ENCODE measurements around the gene ELFN2. TPM values are rescaled to one million over a fixed set of nuclear protein-coding genes. Genes with fewer than 3 reads are reported as not detected.
A peak's percentile ranks its signal among the peaks of the same experiment; 100 is the strongest.

ELFN2 gene
- total and polyA plus RNA-seq, 4 experiments from 2014 or later = 0.32 to 0.55 TPM; not detected in 2

DNA sequence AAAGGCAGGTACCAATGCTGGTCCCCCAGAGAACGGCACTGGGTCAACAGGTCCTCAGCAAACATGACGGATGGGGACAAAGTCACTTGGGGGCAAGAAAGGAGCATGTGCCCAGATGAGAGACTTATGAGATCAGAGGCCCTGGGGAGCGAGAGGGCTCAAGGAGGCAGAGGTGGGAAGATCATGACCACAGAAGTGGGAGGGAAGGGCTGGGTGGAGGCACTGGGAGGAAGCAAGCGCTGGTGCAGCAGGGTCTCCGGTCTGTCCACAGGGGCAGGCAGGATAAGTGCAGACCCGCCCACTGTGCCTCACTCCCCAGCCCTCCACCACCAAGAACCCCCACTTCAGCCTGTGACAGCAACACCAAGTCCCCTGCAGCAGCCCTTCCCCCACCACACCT, 10.9 kb downstream of the ELFN2 start:
- Histone ChIP-seq H3K36me3 (ENCODE audit: insufficient read depth, low read length) (no peaks in the 10 kb centered on the region), H3K9me3 (ENCODE audit: control insufficient read depth in 1 of 2, low read length in 2 of 2) (no peaks in the 10 kb centered on the region), H3K27me3 (ENCODE audit: insufficient read depth, low read length) (peaks cover 4% of the 10 kb centered on the region), H3K4me3 (ENCODE audit: low read length in 2 of 2) (no peak overlapping the region), H3K27ac (ENCODE audit: low read depth, low read length) (no peak overlapping the region), H3K4me1 (ENCODE audit: insufficient read depth, low read length) (peaks cover 15% of the 10 kb centered on the region)
- H3K27me3 Mint-ChIP-seq = peaks cover 23 to 40% of the 10 kb centered on the region in 2 donors
- ChIA-PET CTCF (ENCODE audit: partially characterized antibody) (no interaction called here), POLR2A (ENCODE audit: partially characterized antibody) (no interaction called here)
- DNase-seq = no peak
- no peak overlapping the region for H3K27ac Mint-ChIP-seq
- no peaks in the 10 kb centered on the region for H3K36me3 Mint-ChIP-seq
- H3K4me1 Mint-ChIP-seq = peaks cover 21 to 39% (median 28%) of the 10 kb centered on the region in 4 donors
- H3K4me3 Mint-ChIP-seq = peak overlapping the region in 5 of 8 donors; percentile 39 to 73 (median 62)
- peaks cover 0 to 2% (median 0%) of the 10 kb centered on the region in 8 donors for H3K9me3 Mint-ChIP-seq
- intact Hi-C loops (cut with micrococcal nuclease) = no loop called here

DNA sequence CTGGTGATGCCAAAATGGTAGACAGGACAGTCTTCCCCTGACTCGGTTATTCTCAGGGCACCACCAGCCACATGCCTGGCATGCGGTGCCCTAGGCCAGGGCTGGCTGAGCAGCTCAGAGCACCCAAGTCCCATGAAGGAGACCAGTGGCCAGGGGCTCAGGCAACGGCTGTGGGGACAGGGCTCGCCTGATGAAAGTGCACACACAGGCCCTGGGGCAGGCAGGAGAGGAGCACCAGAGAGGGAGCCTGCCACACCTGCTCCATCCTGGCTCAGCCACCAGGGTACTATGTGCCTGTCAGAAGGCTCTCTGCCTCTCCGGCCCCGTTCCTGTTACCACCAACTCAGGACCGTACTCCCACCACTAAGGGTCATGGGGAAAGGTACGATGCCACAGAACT, 12.1 kb downstream of the ELFN2 start:
- peaks cover 0 to 2% (median 0%) of the 10 kb centered on the region in 8 donors for H3K9me3 Mint-ChIP-seq
- intact Hi-C loops (cut with micrococcal nuclease) = no loop called here
- H3K27ac Mint-ChIP-seq = no peak overlapping the region
- H3K27me3 Mint-ChIP-seq = peaks cover 18 to 34% of the 10 kb centered on the region in 2 donors
- ChIA-PET POLR2A (ENCODE audit: partially characterized antibody) (interaction anchor here (1.0 kb wide), 1 partner anchor 171 kb away, joined by 3 read pairs; the partner anchor contains the start of gene RAC2), CTCF (ENCODE audit: partially characterized antibody) (no interaction called here)
- Histone ChIP-seq H3K4me3 (ENCODE audit: low read length in 2 of 2) (no peak overlapping the region), H3K4me1 (ENCODE audit: insufficient read depth, low read length) (peaks cover 10% of the 10 kb centered on the region), H3K27ac (ENCODE audit: low read depth, low read length) (no peak overlapping the region), H3K27me3 (ENCODE audit: insufficient read depth, low read length) (peaks cover 4% of the 10 kb centered on the region), H3K9me3 (ENCODE audit: control insufficient read depth in 1 of 2, low read length in 2 of 2) (no peaks in the 10 kb centered on the region), H3K36me3 (ENCODE audit: insufficient read depth, low read length) (no peaks in the 10 kb centered on the region)
- no peak for DNase-seq
- no peak overlapping the region for H3K4me3 Mint-ChIP-seq
- H3K4me1 Mint-ChIP-seq = peaks cover 17 to 34% (median 24%) of the 10 kb centered on the region in 4 donors
- no peaks in the 10 kb centered on the region for H3K36me3 Mint-ChIP-seq

DNA sequence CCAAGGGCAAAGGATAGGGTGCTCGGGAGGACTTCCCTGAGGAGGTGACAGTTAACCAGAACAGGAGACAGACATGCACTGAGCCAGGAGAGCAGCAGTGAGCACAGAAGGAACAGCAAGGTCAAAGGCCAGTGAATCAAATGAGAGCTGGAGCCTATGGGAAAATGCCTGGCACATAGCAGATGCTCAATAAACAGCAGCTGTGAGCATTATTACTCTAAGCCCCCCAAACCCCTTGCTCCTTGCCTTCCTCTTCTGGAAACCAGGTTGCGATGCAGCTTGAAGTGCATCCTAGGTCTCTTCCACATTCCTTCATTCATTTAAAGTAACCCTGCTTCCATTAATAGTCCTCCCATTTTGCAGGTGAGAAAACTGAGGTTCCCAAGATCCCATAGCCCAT, 13.0 kb downstream of the ELFN2 start:
- DNase-seq = no peak
- H3K4me3 Mint-ChIP-seq = no peak overlapping the region
- no peak overlapping the region for H3K4me3 ChIP-seq (ENCODE audit: low read length in 2 of 2)
- H3K9me3 Mint-ChIP-seq = peaks cover 0 to 2% (median 0%) of the 10 kb centered on the region in 8 donors
- ChIA-PET CTCF (ENCODE audit: partially characterized antibody) (interaction anchor here (1.1 kb wide), 1 partner anchor 16 kb away, joined by 3 read pairs; no protein-coding TSS in a partner anchor), POLR2A (ENCODE audit: partially characterized antibody) (interaction anchor here (1.0 kb wide), 1 partner anchor 170 kb away, joined by 3 read pairs; the partner anchor contains the start of gene RAC2)
- H3K36me3 Mint-ChIP-seq = no peaks in the 10 kb centered on the region
- intact Hi-C loops (cut with micrococcal nuclease) = no loop called here
- no peaks in the 10 kb centered on the region for H3K9me3 ChIP-seq (ENCODE audit: control insufficient read depth in 1 of 2, low read length in 2 of 2)
- peak overlapping the region in 1 of 7 donors; percentile 63 for H3K27ac Mint-ChIP-seq
- H3K36me3 ChIP-seq (ENCODE audit: insufficient read depth, low read length) = no peaks in the 10 kb centered on the region
- peaks cover 14 to 32% of the 10 kb centered on the region in 2 donors for H3K27me3 Mint-ChIP-seq
- peaks cover 13 to 32% (median 19%) of the 10 kb centered on the region in 4 donors for H3K4me1 Mint-ChIP-seq
- H3K27me3 ChIP-seq (ENCODE audit: insufficient read depth, low read length) = peaks cover 4% of the 10 kb centered on the region
- peaks cover 10% of the 10 kb centered on the region for H3K4me1 ChIP-seq (ENCODE audit: insufficient read depth, low read length)
- no peak overlapping the region for H3K27ac ChIP-seq (ENCODE audit: low read depth, low read length)

DNA sequence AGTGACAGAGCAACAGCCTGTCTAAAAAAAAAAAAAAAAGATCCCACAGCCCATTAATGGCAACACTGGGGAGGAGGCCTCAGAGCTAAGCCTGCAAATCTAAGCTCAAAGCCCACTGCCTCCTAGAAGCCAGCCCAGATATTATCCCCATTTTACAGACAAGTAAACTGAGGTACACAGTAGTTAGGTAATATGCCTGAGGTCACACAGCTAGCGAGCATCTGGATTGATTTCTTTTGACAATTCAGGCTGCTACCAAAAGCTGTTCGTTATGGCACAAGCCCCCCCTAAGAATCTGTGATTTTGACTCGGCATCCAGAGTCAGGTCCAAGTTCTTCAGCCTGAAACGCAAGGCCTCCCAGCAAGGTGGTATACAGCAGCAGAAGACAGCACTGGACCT, 13.7 kb downstream of the ELFN2 start:
- Mint-ChIP-seq H3K4me3 (no peak overlapping the region), H3K27ac (no peak overlapping the region)

DNA sequence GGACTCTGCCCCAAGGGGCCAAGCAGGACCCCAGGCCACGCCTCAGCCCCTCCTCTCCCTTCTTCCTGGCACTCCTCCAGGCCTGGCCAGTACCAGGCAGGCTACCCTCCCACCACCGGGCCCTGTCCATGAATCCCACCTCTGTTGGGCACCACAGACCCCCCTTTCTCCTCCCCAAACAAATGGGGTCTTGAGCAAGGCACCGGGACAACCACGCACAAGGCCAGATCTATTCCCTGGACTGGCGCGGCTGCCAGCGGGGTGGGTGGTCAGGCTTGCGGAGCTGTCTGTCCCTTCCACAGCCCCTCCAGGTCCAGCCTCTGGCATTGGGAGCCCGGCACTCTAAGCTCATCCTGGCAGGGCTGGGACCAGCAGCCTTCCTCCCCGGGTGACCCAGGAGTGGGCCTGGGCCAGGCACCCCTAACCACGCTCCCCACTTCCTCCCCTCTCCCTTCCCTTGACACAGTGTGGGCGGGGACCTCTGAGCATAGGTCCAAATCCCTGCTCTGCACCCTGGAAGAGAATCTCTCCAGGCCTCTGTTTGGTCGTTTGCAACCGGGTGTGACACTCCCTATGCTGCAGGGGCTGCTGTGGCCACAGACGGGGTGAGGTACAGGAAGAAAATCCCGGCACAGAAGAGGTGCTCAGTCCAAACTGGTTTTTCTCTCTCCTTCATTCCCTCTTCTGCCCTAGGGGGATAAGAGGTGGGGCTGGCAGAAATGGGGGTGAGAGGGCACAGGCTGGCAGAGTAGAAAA, 14.6 kb downstream of the ELFN2 start:
- DNase-seq = no peak
- Mint-ChIP-seq H3K36me3 (no peaks in the 10 kb centered on the region), H3K9me3 (peaks cover 0 to 2% (median 0%) of the 10 kb centered on the region in 8 donors), H3K27ac (peak overlapping the region in 1 of 7 donors; percentile 65), H3K4me3 (peak overlapping the region in 1 of 8 donors; percentile 39), H3K4me1 (peaks cover 9 to 27% (median 13%) of the 10 kb centered on the region in 4 donors), H3K27me3 (peaks cover 3 to 19% of the 10 kb centered on the region in 2 donors)
- H3K27ac ChIP-seq (ENCODE audit: low read depth, low read length) = no peak overlapping the region
- peaks cover 10% of the 10 kb centered on the region for H3K4me1 ChIP-seq (ENCODE audit: insufficient read depth, low read length)
- H3K27me3 ChIP-seq (ENCODE audit: insufficient read depth, low read length) = peaks cover 4% of the 10 kb centered on the region
- no peaks in the 10 kb centered on the region for H3K9me3 ChIP-seq (ENCODE audit: control insufficient read depth in 1 of 2, low read length in 2 of 2)
- intact Hi-C loops (cut with micrococcal nuclease) = no loop called here
- H3K36me3 ChIP-seq (ENCODE audit: insufficient read depth, low read length) = no peaks in the 10 kb centered on the region
- POLR2A ChIA-PET (ENCODE audit: partially characterized antibody) = no interaction called here
- CTCF ChIA-PET (ENCODE audit: partially characterized antibody) = interaction anchor here (1.1 kb wide), 1 partner anchor 17 kb away, joined by 3 read pairs; no protein-coding TSS in a partner anchor
- H3K4me3 ChIP-seq (ENCODE audit: low read length in 2 of 2) = no peak overlapping the region

More for the DNA sequence above, 13.7 kb downstream of the ELFN2 start:
- H3K27ac ChIP-seq (ENCODE audit: low read depth, low read length) = no peak overlapping the region
- intact Hi-C loops (cut with micrococcal nuclease) = no loop called here
- no peaks in the 10 kb centered on the region for H3K9me3 ChIP-seq (ENCODE audit: control insufficient read depth in 1 of 2, low read length in 2 of 2)
- no peak overlapping the region for H3K4me3 ChIP-seq (ENCODE audit: low read length in 2 of 2)
- H3K4me1 ChIP-seq (ENCODE audit: insufficient read depth, low read length) = peaks cover 10% of the 10 kb centered on the region
- Mint-ChIP-seq H3K27me3 (peaks cover 7 to 25% of the 10 kb centered on the region in 2 donors), H3K36me3 (no peaks in the 10 kb centered on the region), H3K4me1 (peaks cover 9 to 27% (median 14%) of the 10 kb centered on the region in 4 donors), H3K9me3 (peaks cover 0 to 2% (median 0%) of the 10 kb centered on the region in 8 donors)
- ChIA-PET POLR2A (ENCODE audit: partially characterized antibody) (no interaction called here), CTCF (ENCODE audit: partially characterized antibody) (interaction anchor here (1.1 kb wide), 1 partner anchor 16 kb away, joined by 3 read pairs; no protein-coding TSS in a partner anchor)
- H3K36me3 ChIP-seq (ENCODE audit: insufficient read depth, low read length) = no peaks in the 10 kb centered on the region
- peaks cover 4% of the 10 kb centered on the region for H3K27me3 ChIP-seq (ENCODE audit: insufficient read depth, low read length)
- no peak for DNase-seq

DNA sequence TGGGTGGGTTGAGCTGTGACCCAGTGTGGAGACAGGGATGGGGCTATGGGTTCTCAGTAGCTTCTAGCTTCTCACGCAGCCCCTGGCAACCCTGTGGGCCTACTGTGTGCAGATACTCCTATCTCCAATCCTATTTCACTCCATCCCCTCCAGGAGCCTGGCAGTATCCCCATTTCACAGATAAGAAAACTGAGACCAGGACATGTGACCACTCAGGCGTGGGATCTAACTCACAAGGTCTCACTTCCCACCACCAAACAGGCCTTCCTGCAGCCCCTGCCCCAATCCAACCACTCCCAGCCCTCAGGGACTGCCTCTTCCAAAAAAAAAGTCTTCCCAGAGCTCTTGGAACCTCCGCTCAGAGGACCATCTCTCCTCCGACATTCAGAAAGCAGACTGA, 15.6 kb downstream of the ELFN2 start:
- Mint-ChIP-seq H3K4me1 (peaks cover 4 to 20% (median 7%) of the 10 kb centered on the region in 4 donors), H3K27me3 (peaks cover 3 to 15% of the 10 kb centered on the region in 2 donors), H3K4me3 (no peak overlapping the region), H3K9me3 (peaks cover 0 to 4% (median 0%) of the 10 kb centered on the region in 8 donors), H3K36me3 (no peaks in the 10 kb centered on the region), H3K27ac (no peak overlapping the region)
- ChIA-PET CTCF (ENCODE audit: partially characterized antibody) (no interaction called here), POLR2A (ENCODE audit: partially characterized antibody) (no interaction called here)
- Histone ChIP-seq H3K27ac (ENCODE audit: low read depth, low read length) (no peak overlapping the region), H3K36me3 (ENCODE audit: insufficient read depth, low read length) (no peaks in the 10 kb centered on the region), H3K4me1 (ENCODE audit: insufficient read depth, low read length) (peaks cover 6% of the 10 kb centered on the region), H3K4me3 (ENCODE audit: low read length in 2 of 2) (no peak overlapping the region), H3K27me3 (ENCODE audit: insufficient read depth, low read length) (peaks cover 4% of the 10 kb centered on the region), H3K9me3 (ENCODE audit: control insufficient read depth in 1 of 2, low read length in 2 of 2) (no peaks in the 10 kb centered on the region)
- intact Hi-C loops (cut with micrococcal nuclease) = no loop called here
- DNase-seq = no peak

DNA sequence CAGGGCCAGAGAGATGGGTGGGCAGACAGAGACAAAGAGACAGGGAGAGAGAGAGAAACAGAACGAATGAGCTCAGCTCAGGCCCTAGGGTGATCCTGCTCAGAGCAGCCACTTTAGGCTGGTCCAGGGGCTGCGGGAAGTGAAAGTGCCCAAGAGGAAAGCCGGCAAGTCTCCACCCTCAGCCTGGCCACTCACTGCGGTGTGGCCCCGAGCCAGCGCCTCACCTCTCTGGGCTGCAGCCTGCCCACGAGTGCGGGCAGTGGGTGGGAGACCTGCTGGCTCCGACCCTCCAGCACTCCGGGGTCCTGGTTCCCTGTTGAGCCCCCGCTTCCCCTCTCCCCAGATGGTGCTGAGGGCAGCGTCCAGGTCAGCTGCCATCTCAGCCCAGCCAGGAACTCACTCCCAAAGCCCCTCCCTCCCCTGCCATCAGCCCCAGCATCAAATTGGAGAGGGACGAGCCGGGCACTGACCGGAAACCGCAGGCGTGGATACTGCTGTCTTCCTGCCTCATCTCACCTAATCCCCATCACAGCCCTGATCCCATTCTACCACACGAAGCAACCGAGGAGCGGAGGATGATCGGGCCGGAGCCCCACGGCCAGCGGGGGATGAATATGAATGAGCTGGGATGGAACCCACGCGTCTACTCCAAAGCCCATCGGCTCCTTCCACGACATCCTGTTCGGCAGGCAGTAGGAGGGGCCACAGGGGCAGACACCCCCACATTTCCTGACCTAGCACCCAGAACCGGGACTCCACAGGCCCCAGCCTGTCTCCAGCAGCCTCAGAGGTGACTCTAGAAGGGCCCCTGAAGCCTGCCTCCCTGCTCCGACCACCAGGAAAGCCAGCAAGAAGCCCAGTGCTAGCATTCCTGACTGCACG, 16.9 kb downstream of the ELFN2 start:
- Histone ChIP-seq H3K4me1 (ENCODE audit: insufficient read depth, low read length) (no peaks in the 10 kb centered on the region), H3K27me3 (ENCODE audit: insufficient read depth, low read length) (no peaks in the 10 kb centered on the region), H3K27ac (ENCODE audit: low read depth, low read length) (no peak overlapping the region), H3K4me3 (ENCODE audit: low read length in 2 of 2) (no peak overlapping the region), H3K9me3 (ENCODE audit: control insufficient read depth in 1 of 2, low read length in 2 of 2) (no peaks in the 10 kb centered on the region), H3K36me3 (ENCODE audit: insufficient read depth, low read length) (no peaks in the 10 kb centered on the region)
- Mint-ChIP-seq H3K27ac (no peak overlapping the region), H3K9me3 (peaks cover 0 to 2% (median 0%) of the 10 kb centered on the region in 8 donors), H3K4me3 (no peak overlapping the region), H3K27me3 (peaks cover 1 to 13% of the 10 kb centered on the region in 2 donors), H3K36me3 (no peaks in the 10 kb centered on the region), H3K4me1 (peaks cover 0 to 11% (median under 1%) of the 10 kb centered on the region in 4 donors)
- ChIA-PET CTCF (ENCODE audit: partially characterized antibody) (no interaction called here), POLR2A (ENCODE audit: partially characterized antibody) (interaction anchor here (0.6 kb wide), 1 partner anchor 527 kb away, joined by 3 read pairs; no protein-coding TSS in a partner anchor)
- intact Hi-C loops (cut with micrococcal nuclease) = no loop called here
- DNase-seq = no peak
